CD14-positive monocyte (primary cell): ENCODE data around the gene NPPA. TPM values are rescaled to one million over a fixed set of nuclear protein-coding genes. Genes with fewer than 3 reads are reported as not detected.

Experiments used
- DNase-seq, 3 donors: peaks; one replicate each; pipeline ENCODE4 v3.0.0-alpha.2; 2011 to 2022
- H2AFZ ChIP-seq: 2 replicates; pipeline ENCODE4 v1.6.0; 2012; ENCODE audit warnings: mild to moderate bottlenecking, low read depth, low read length, inconsistent platforms; ENCODE audit not compliant: insufficient read depth, poor library complexity, severe bottlenecking
- H3K27ac ChIP-seq, 2 donors: 1 replicate in 1 of 2; 2 replicates in 1 of 2; pipeline ENCODE4 v1.5.1; 2012 to 2013; ENCODE audit warnings: low read length in 2 of 2, control low read depth in 1 of 2, inconsistent platforms in 1 of 2, low read depth in 1 of 2, mild to moderate bottlenecking in 1 of 2
- H3K27me3 ChIP-seq, 2 donors: one replicate each; pipeline versions ENCODE4 v1.6.0 to v1.6.1; 2011 to 2013; ENCODE audit warnings: low read length in 2 of 2; ENCODE audit not compliant: control insufficient read depth in 2 of 2, insufficient read depth in 2 of 2
- H3K36me3 ChIP-seq, 2 donors: replicated peaks in 1 of 2; 1 replicate in 1 of 2; 2 replicates in 1 of 2; pipeline versions ENCODE4 v1.5.1 to v1.6.1; 2012 to 2013; ENCODE audit warnings: low read length in 2 of 2, control low read depth in 1 of 2, inconsistent platforms in 1 of 2, mild to moderate bottlenecking in 1 of 2; ENCODE audit not compliant: insufficient read depth in 2 of 2, control insufficient read depth in 1 of 2
- H3K4me1 ChIP-seq, 2 donors: 1 replicate in 1 of 2; 2 replicates in 1 of 2; pipeline versions ENCODE4 v1.5.1 to v1.6.1; 2012 to 2013; ENCODE audit warnings: low read length in 2 of 2, control low read depth in 1 of 2, inconsistent platforms in 1 of 2, mild to moderate bottlenecking in 1 of 2, moderate library complexity in 1 of 2; ENCODE audit not compliant: insufficient read depth in 2 of 2, control insufficient read depth in 1 of 2
- H3K4me2 ChIP-seq: replicated peaks from 2 replicates; pipeline ENCODE3; 2012; ENCODE audit warnings: low read length, moderate library complexity, mild to moderate bottlenecking; ENCODE audit not compliant: poor library complexity, severe bottlenecking; ENCODE audit errors: extremely low read depth
- H3K4me3 ChIP-seq, 3 experiments: fragments of 200-600 bp in 1 of 3; sonication (generic) in 1 of 3; replicated peaks in 1 of 3; 1 replicate in 2 of 3; 2 replicates in 1 of 3; pipeline ENCODE4 v1.5.1; 2011 to 2013; ENCODE audit warnings: low read length in 3 of 3, mild to moderate bottlenecking in 3 of 3, control low read depth in 2 of 3, low read depth in 2 of 3, inconsistent platforms in 1 of 3, moderate library complexity in 1 of 3
- H3K79me2 ChIP-seq: 2 replicates; pipeline ENCODE4 v1.6.0; 2012; ENCODE audit warnings: mild to moderate bottlenecking, control low read depth, inconsistent platforms, low read length, moderate library complexity; ENCODE audit not compliant: insufficient read depth
- H3K9ac ChIP-seq: 2 replicates; pipeline ENCODE4 v1.6.0; 2017; ENCODE audit warnings: low read length, mild to moderate bottlenecking; ENCODE audit not compliant: insufficient read depth, poor library complexity, severe bottlenecking
- H3K9me3 ChIP-seq, 2 donors: replicated peaks in 1 of 2; 1 replicate in 1 of 2; 2 replicates in 1 of 2; pipeline versions ENCODE4 v1.5.1 to v1.6.1; 2012 to 2013; ENCODE audit warnings: low read length in 2 of 2, control low read depth in 1 of 2; ENCODE audit not compliant: control insufficient read depth in 1 of 2, insufficient read depth in 1 of 2
- H4K20me1 ChIP-seq: 2 replicates; pipeline ENCODE4 v1.6.0; 2012; ENCODE audit warnings: mild to moderate bottlenecking, low read length, control low read depth, moderate library complexity; ENCODE audit not compliant: insufficient read depth
- H3K27ac Mint-ChIP-seq, 7 donors: one replicate each; pipeline ENCODE4 v1.8.0; 2020; ENCODE audit warnings: mild to moderate bottlenecking in 7 of 7, mixed read lengths in 7 of 7, moderate library complexity in 6 of 7, inconsistent platforms in 2 of 7
- H3K27me3 Mint-ChIP-seq, 3 donors: one replicate each; pipeline ENCODE4 v1.8.0; 2021 to 2022; ENCODE audit warnings: low read depth in 3 of 3, mild to moderate bottlenecking in 3 of 3, mixed read lengths in 3 of 3, moderate library complexity in 3 of 3, inconsistent platforms in 1 of 3
- H3K36me3 Mint-ChIP-seq, 2 donors: one replicate each; pipeline ENCODE4 v1.8.0; 2020; ENCODE audit warnings: mixed read lengths in 2 of 2, inconsistent platforms in 1 of 2, mild to moderate bottlenecking in 1 of 2
- H3K4me1 Mint-ChIP-seq: one replicate; pipeline ENCODE4 v1.8.0; 2020; ENCODE audit warnings: mild to moderate bottlenecking, mixed read lengths
- H3K4me3 Mint-ChIP-seq, 2 donors: one replicate each; pipeline ENCODE4 v1.8.0; 2020; ENCODE audit warnings: mild to moderate bottlenecking in 2 of 2, mixed read lengths in 2 of 2, moderate library complexity in 1 of 2
- H3K9me3 Mint-ChIP-seq, 7 donors: one replicate each; pipeline ENCODE4 v1.8.0; 2020 to 2022; ENCODE audit warnings: mixed read lengths in 7 of 7, mild to moderate bottlenecking in 6 of 7, moderate library complexity in 6 of 7, inconsistent platforms in 2 of 7
- WGBS: methylation state at CpG from one replicate; pipeline ENCODE4 v1.1.5; 2013; ENCODE audit warnings: missing lambda C conversion rate; ENCODE audit not compliant: insufficient coverage; 5-methylcytosine and 5-hydroxymethylcytosine counted together
- intact Hi-C, 2 donors: fragments of 100-400 bp; cut with micrococcal nuclease; formaldehyde crosslinking; loops; one replicate each; pipeline versions ENCODE4 v1.15.0 to v1.15.1; 2023
- polyA plus RNA-seq, 3 donors: library from polyadenylated mRNA; depleted of rRNA in 1 of 3; unstranded in 2 of 3; stranded (reverse) in 1 of 3; fragments of 300-500 nt in 2 of 3; fragments of >200 nt in 1 of 3; fragmentation: Illumina TruSeq in 2 of 3; gene quantifications; 1 replicate in 2 of 3; 2 replicates in 1 of 3; pipeline ENCODE4 v1.2.3, GENCODE V29; 2012 to 2021
- TF ChIP-seq, protein P1 (sequence below): fragments of 200-600 bp; IDR thresholded peaks from one replicate; pipeline ENCODE4 v1.8.0; 2022; ENCODE audit warnings: antibody characterized with exemption, mild to moderate bottlenecking

The NPPA gene
- polyA plus RNA-seq, 3 donors: not detected

DNA sequence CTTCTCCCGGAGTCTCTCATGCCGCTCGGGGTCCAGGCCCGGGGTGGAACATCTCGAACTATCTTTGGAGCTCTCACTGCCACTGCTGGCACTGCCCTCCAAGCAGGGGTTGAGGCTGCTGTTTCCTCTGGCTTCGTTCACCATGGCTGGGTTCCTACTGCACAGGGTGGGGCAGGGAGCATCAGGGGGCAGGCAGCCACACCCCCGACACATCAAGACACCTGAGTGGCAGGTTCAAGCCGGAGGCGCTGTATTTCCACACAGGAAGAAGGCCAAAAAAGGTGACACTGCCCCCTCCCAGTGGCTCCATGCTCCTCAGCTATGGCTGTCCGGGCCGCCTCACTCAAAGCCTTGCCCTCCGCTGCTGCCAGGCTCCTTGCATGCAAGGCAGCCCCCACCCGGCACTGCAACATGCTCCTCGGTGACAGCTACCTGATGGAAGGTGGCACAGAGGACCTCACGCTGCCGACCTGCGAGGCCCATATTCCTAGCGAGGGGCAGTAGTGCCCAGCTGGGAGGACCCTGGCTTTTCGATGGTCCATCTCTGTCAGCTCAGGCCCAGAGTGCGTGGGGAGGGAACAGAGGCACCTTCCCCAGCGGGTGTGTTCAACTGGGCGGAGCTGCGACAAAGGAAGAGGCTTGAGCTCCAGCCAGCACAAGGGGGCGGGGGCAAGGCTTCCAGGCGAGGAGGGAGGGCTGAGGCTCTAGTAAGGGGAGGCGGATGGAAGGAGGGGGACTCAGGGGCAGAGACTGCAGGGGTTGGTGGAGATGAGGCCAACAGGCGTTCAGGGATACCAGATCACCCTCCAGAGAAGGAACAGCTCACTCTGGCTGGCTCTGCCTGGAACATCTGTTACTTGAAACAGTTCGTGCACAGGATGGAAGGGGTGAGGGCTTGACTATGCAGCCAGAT lies 44.4 kb downstream of the NPPA start:
- Histone ChIP-seq H3K79me2 (peaks cover 76% of the 10 kb centered on the region), H3K36me3 (peaks cover 29 to 42% of the 10 kb centered on the region in 2 donors), H3K4me2 (peak overlapping the region; percentile 82), H3K4me1 (peaks cover 54 to 64% of the 10 kb centered on the region in 2 donors), H3K9me3 (no peaks in the 10 kb centered on the region), H3K4me3 (peak overlapping the region; percentile 37 to 83 (median 78)), H3K27ac (peak overlapping the region; percentile 76 to 84), H3K9ac (peak overlapping the region; percentile 69), H2AFZ (peak overlapping the region; percentile 25), H3K27me3 (no peaks in the 10 kb centered on the region), H4K20me1 (peaks cover 34% of the 10 kb centered on the region)
- H3K9me3 Mint-ChIP-seq: no peaks in the 10 kb centered on the region
- intact Hi-C loops: loop anchor here in 1 of 2 donors (2.0 to 10.0 kb wide), 3 partner anchors 14 to 182 kb away; partner anchors contain the start of genes AGTRAP and MFN2
- H3K36me3 Mint-ChIP-seq: peaks cover 44 to 53% of the 10 kb centered on the region in 2 donors
- H3K4me1 Mint-ChIP-seq: peaks cover 63% of the 10 kb centered on the region
- peak overlapping the region; percentile 94 to 96 for H3K4me3 Mint-ChIP-seq
- peak overlapping the region; percentile 86 to 100 (median 99) for H3K27ac Mint-ChIP-seq
- peaks cover 0 to 2% (median 2%) of the 10 kb centered on the region in 3 donors for H3K27me3 Mint-ChIP-seq
- WGBS: 3% methylated on average over 26 of the region's 28 CpGs
- peak; percentile 68 to 76 (median 70) for DNase-seq
- TF ChIP-seq, protein P1, sequence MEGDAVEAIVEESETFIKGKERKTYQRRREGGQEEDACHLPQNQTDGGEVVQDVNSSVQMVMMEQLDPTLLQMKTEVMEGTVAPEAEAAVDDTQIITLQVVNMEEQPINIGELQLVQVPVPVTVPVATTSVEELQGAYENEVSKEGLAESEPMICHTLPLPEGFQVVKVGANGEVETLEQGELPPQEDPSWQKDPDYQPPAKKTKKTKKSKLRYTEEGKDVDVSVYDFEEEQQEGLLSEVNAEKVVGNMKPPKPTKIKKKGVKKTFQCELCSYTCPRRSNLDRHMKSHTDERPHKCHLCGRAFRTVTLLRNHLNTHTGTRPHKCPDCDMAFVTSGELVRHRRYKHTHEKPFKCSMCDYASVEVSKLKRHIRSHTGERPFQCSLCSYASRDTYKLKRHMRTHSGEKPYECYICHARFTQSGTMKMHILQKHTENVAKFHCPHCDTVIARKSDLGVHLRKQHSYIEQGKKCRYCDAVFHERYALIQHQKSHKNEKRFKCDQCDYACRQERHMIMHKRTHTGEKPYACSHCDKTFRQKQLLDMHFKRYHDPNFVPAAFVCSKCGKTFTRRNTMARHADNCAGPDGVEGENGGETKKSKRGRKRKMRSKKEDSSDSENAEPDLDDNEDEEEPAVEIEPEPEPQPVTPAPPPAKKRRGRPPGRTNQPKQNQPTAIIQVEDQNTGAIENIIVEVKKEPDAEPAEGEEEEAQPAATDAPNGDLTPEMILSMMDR: no peak

DNA sequence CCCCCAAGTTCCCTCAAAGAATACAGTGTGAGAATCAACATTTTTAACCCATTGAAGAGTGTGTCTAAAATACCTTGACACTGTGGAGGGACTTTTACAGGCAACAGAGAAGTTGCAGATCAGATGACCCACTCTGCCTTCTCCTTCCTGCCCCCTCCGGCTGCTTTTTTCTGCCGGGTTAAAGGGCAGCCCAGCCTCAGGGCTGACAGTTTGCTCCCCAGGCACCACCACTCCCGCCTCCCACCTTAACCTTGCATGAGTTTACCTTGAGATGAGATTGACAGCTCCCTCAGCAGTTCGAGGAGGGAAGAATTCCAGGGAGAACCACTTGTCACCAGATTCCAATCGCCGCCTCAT lies 45.0 kb downstream of the NPPA start:
- peak overlapping the region; percentile 69 for H3K9ac ChIP-seq
- H3K4me1 Mint-ChIP-seq: peaks cover 57% of the 10 kb centered on the region
- H3K27me3 Mint-ChIP-seq: peaks cover 0 to 2% (median 0%) of the 10 kb centered on the region in 3 donors
- H3K27ac Mint-ChIP-seq: peak overlapping the region; percentile 86 to 100 (median 99)
- H4K20me1 ChIP-seq: peaks cover 34% of the 10 kb centered on the region
- H2AFZ ChIP-seq: peak overlapping the region; percentile 25
- H3K79me2 ChIP-seq: peaks cover 70% of the 10 kb centered on the region
- peaks cover 46 to 53% of the 10 kb centered on the region in 2 donors for H3K36me3 Mint-ChIP-seq
- peak in 2 of 3 donors; percentile 39 to 50 for DNase-seq
- no peaks in the 10 kb centered on the region for H3K27me3 ChIP-seq
- 16% methylated on average over 6 of the region's 6 CpGs for WGBS
- peak overlapping the region; percentile 82 for H3K4me2 ChIP-seq
- no peaks in the 10 kb centered on the region for H3K9me3 ChIP-seq
- H3K4me1 ChIP-seq: peaks cover 49 to 57% of the 10 kb centered on the region in 2 donors
- intact Hi-C loops: loop anchor here in 1 of 2 donors (2.0 to 10.0 kb wide), 3 partner anchors 14 to 182 kb away; partner anchors contain the start of genes AGTRAP and MFN2
- no peaks in the 10 kb centered on the region for H3K9me3 Mint-ChIP-seq
- H3K27ac ChIP-seq: peak overlapping the region; percentile 76 to 84
- H3K4me3 Mint-ChIP-seq: peak overlapping the region; percentile 94 to 96
- TF ChIP-seq, protein P1: no peak
- H3K4me3 ChIP-seq: peak overlapping the region; percentile 37 to 83 (median 78)
- peaks cover 35 to 46% of the 10 kb centered on the region in 2 donors for H3K36me3 ChIP-seq
